Activated B cell treated with CpG ODN at 0.5 μM for 24 hours (primary cell): ENCODE results near the gene ARID2. TPM values are rescaled to one million over a fixed set of nuclear protein-coding genes. Genes with fewer than 3 reads are reported as not detected.
A peak's percentile ranks its signal among the peaks of the same experiment; 100 is the strongest.

Experiments
- ATAC-seq: fragments of 200-7000 bp; cut with Tn5 transposase; one replicate; pipeline ENCODE4 v1.10.0; 2021; ENCODE audit warnings: low read depth, mild to moderate bottlenecking, moderate library complexity
- CTCF ChIA-PET: fragments of 350-600 bp; sonication (Branson Sonifier 250); formaldehyde crosslinking; loops from one replicate; lab custom pipeline; 2021; ENCODE audit warnings: antibody characterized with exemption; lab: Charles Lee
- POLR2A ChIA-PET: fragments of 350-600 bp; sonication (Branson Sonifier 250); formaldehyde crosslinking; loops from one replicate; lab custom pipeline; 2021; ENCODE audit warnings: antibody characterized with exemption; lab: Charles Lee
- DNase-seq: peaks from one replicate; pipeline ENCODE4 v3.0.0; 2022
- H3K27ac Mint-ChIP-seq: one replicate; pipeline ENCODE4 v1.8.0; 2020; ENCODE audit warnings: mixed read lengths
- H3K27me3 Mint-ChIP-seq: one replicate; pipeline ENCODE4 v1.8.0; 2021; ENCODE audit warnings: mixed read lengths
- H3K36me3 Mint-ChIP-seq: one replicate; pipeline ENCODE4 v1.8.0; 2021; ENCODE audit warnings: low read depth, mixed read lengths
- H3K4me1 Mint-ChIP-seq: one replicate; pipeline ENCODE4 v1.8.0; 2021; ENCODE audit warnings: mixed read lengths
- H3K4me3 Mint-ChIP-seq: one replicate; pipeline ENCODE4 v1.8.0; 2020; ENCODE audit warnings: mild to moderate bottlenecking, mixed read lengths
- H3K9me3 Mint-ChIP-seq: one replicate; pipeline ENCODE4 v1.8.0; 2020; ENCODE audit warnings: mixed read lengths
- CTCF ChIP-seq: fragments of 200-600 bp; IDR thresholded peaks from one replicate; pipeline ENCODE4 v1.8.0; 2022; ENCODE audit warnings: antibody characterized with exemption, mild to moderate bottlenecking
- intact Hi-C: fragments of 100-400 bp; cut with micrococcal nuclease; formaldehyde crosslinking; loops from one replicate; pipeline ENCODE4 v1.15.1; 2024
- total RNA-seq: library from RNA; stranded (reverse); gene quantifications from 2 replicates; pipeline ENCODE4 v1.2.3, GENCODE V29; 2022

Gene ARID2
- total RNA-seq, 1 donor from 2014 or later, result 48.7 TPM

GRCh38 chr12:45928309-45928708 is 198.8 kb downstream of the ARID2 start:
- no peaks in the 10 kb centered on the region for H3K4me1 Mint-ChIP-seq
- no peaks in the 10 kb centered on the region for H3K27me3 Mint-ChIP-seq
- intact Hi-C loops, result loop anchor here (5.0 to 10.0 kb wide), 2 partner anchors 34 to 384 kb away; no protein-coding TSS in a partner anchor
- ChIA-PET CTCF (no interaction called here), POLR2A (interaction anchor here (0.7 kb wide), 1 partner anchor 60 kb away, joined by 5 read pairs; no protein-coding TSS in a partner anchor)
- TF ChIP-seq CTCF, result no peak
- peak overlapping the region; percentile 2 for H3K27ac Mint-ChIP-seq
- no peak overlapping the region for H3K4me3 Mint-ChIP-seq
- peaks cover 77% of the 10 kb centered on the region for H3K36me3 Mint-ChIP-seq
- ATAC-seq (no peak), DNase-seq (no peak)
- H3K9me3 Mint-ChIP-seq, result no peaks in the 10 kb centered on the region

DNA sequence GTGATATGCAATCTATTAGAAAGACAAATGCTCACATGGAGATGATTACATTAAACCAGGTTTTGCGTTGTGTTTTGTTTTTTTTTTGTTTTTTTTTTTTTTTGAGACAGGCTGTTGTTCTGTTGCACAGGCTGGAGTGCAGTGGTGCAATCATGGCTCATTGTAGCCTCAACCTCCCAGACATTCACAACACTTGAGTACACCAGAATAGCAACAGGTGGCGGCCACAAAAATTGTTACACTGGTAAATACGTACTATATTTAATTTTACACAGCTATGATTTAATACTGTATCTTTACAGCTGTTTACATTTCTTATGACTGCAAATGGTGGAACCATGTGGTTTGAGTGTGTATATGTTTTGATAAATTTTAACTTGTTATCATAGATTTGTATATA is 200.9 kb downstream of the ARID2 start:
- no peak overlapping the region for H3K4me3 Mint-ChIP-seq
- DNase-seq (no peak), ATAC-seq (no peak)
- peaks cover 76% of the 10 kb centered on the region for H3K36me3 Mint-ChIP-seq
- TF ChIP-seq CTCF, result no peak
- no peak overlapping the region for H3K27ac Mint-ChIP-seq
- H3K4me1 Mint-ChIP-seq, result no peaks in the 10 kb centered on the region
- no peaks in the 10 kb centered on the region for H3K9me3 Mint-ChIP-seq
- H3K27me3 Mint-ChIP-seq, result no peaks in the 10 kb centered on the region
- intact Hi-C loops, result no loop called here
- POLR2A ChIA-PET, result no interaction called here
- CTCF ChIA-PET, result no interaction called here

DNA sequence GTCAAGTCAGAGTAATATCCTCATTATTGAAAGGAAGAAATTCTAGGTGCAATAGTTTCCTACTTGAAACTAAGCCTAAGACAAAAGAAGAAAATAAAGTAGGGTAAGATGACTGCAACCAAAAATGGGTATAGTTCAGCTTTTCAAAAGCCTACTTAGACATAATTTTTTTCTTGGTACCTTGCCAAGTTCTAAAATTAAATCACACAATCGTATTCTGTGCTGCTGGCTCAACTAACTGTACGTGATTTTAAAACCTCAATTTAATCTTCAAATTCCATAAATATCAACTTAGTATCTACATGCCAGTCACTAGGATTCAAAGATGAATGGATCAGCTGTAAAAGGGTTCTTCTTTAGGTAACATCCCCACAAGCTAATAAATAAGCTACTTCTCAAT is 204.0 kb downstream of the ARID2 start:
- Mint-ChIP-seq H3K27ac (no peak overlapping the region), H3K27me3 (no peaks in the 10 kb centered on the region), H3K4me3 (no peak overlapping the region), H3K36me3 (peaks cover 69% of the 10 kb centered on the region), H3K4me1 (peaks cover 2% of the 10 kb centered on the region), H3K9me3 (no peaks in the 10 kb centered on the region)
- ChIA-PET CTCF (interaction anchor here (1.1 kb wide), 1 partner anchor 174 kb away, joined by 3 read pairs; no protein-coding TSS in a partner anchor), POLR2A (interaction anchor here (0.6 kb wide), 1 partner anchor 793 kb away, joined by 3 read pairs; no protein-coding TSS in a partner anchor)
- ATAC-seq (no peak), DNase-seq (no peak)
- intact Hi-C loops, result no loop called here
- no peak for TF ChIP-seq CTCF

DNA sequence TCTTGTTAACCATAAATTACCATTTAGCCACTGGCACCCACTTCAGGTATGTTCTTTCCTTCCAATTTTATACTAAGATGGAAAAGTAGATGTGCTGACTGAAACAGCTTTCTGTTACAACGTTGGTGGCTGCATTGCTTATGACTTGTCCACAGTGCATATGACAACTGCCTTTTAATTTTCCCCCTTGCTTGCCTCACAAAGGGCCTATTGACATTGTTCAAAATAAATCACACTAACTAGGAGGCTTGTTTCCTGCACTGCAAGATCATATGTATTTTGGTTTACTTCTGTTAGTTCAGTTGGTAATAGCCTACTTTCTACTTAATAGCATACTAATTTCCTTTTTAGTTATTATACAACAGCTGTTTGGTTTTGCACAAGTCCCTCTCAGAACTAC is 205.4 kb downstream of the ARID2 start:
- DNase-seq, result no peak
- ATAC-seq, result no peak
- H3K36me3 Mint-ChIP-seq, result peaks cover 67% of the 10 kb centered on the region
- ChIA-PET CTCF (interaction anchor here (0.9 to 1.3 kb wide), 2 partner anchors 13 to 391 kb away, joined by 3 read pairs; no protein-coding TSS in a partner anchor), POLR2A (no interaction called here)
- no peak overlapping the region for H3K27ac Mint-ChIP-seq
- H3K4me1 Mint-ChIP-seq, result peaks cover 2% of the 10 kb centered on the region
- intact Hi-C loops, result no loop called here
- no peak overlapping the region for H3K4me3 Mint-ChIP-seq
- no peak for TF ChIP-seq CTCF
- H3K27me3 Mint-ChIP-seq, result no peaks in the 10 kb centered on the region
- H3K9me3 Mint-ChIP-seq, result no peaks in the 10 kb centered on the region

- Mint-ChIP-seq H3K36me3 (peaks cover 71% of the 10 kb centered on the region), H3K9me3 (no peaks in the 10 kb centered on the region), H3K4me3 (no peak overlapping the region), H3K4me1 (peaks cover 2% of the 10 kb centered on the region), H3K27ac (no peak overlapping the region), H3K27me3 (no peaks in the 10 kb centered on the region)
- DNase-seq, result no peak
- TF ChIP-seq CTCF, result no peak
- POLR2A ChIA-PET, result no interaction called here
- no peak for ATAC-seq
- CTCF ChIA-PET, result interaction anchor here (0.6 kb wide), 1 partner anchor 17 kb away, joined by 3 read pairs; no protein-coding TSS in a partner anchor
- intact Hi-C loops, result no loop called here
Measured at GRCh38 chr12:45938566-45938965, 209.1 kb downstream of the ARID2 start.
